Subcutaneous adipose tissue (tissue), 4 donors: ENCODE results near the gene CMTM6. TPM values are rescaled to one million over a fixed set of nuclear protein-coding genes. Genes with fewer than 3 reads are reported as not detected.

Experiments used
- total RNA-seq, 4 donors: library from RNA; depleted of rRNA; stranded (reverse); fragments of >200 nt; gene quantifications; one replicate each; pipeline ENCODE4 v1.1.0, GENCODE V29; 2016
- TF ChIP-seq, protein P1 (sequence below): fragments of 450-650 bp; IDR thresholded peaks from one replicate; pipeline ENCODE4 v1.5.1; 2016; ENCODE audit warnings: low read depth, mild to moderate bottlenecking, control low read depth, antibody characterized with exemption, moderate library complexity

The CMTM6 gene
- total RNA-seq, 4 donors from 2014 or later = 24.1 to 84.7 (median 54.7) TPM

DNA sequence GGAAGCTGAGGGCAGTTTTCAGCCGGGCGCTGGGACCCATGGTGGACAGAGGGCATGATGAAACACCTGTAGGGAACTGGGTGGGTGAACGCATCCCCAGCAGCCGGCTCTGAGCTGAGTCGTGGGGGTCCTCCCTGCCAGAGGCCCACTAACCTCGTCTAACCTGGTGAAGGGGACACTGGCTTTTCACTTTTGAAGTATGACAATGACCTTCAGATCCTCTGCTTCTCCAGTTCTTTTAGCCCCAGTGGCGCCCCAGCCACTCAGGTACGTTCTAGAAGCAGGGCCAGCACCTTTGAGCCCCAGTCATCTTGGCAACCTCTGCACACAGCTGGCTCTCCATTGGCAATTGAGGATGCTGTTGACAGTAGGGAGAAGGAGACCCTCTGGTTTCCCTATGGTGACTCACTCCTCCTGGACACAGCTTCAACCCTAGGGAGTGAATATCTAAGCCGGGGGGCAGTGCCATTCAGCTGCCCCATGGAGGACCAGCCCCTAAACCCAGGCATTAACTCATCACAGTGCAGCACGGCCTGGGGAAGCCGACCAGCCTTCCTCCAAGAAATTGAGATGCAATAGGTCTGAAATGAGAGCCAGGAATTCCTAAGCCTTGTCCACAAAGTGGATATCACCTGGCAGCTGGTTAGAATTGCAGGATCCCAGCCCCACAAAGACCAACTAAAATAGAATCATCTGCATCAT is 46.1 kb downstream of the CMTM6 start:
- TF ChIP-seq, protein P1, sequence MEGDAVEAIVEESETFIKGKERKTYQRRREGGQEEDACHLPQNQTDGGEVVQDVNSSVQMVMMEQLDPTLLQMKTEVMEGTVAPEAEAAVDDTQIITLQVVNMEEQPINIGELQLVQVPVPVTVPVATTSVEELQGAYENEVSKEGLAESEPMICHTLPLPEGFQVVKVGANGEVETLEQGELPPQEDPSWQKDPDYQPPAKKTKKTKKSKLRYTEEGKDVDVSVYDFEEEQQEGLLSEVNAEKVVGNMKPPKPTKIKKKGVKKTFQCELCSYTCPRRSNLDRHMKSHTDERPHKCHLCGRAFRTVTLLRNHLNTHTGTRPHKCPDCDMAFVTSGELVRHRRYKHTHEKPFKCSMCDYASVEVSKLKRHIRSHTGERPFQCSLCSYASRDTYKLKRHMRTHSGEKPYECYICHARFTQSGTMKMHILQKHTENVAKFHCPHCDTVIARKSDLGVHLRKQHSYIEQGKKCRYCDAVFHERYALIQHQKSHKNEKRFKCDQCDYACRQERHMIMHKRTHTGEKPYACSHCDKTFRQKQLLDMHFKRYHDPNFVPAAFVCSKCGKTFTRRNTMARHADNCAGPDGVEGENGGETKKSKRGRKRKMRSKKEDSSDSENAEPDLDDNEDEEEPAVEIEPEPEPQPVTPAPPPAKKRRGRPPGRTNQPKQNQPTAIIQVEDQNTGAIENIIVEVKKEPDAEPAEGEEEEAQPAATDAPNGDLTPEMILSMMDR = no peak

- TF ChIP-seq, protein P1 = no peak
Observed at GRCh38 chr3:32455609-32456428, 46.8 kb downstream of the CMTM6 start.

- TF ChIP-seq, protein P1 = no peak
Observed at GRCh38 chr3:32454731-32455608, 47.7 kb downstream of the CMTM6 start.

DNA sequence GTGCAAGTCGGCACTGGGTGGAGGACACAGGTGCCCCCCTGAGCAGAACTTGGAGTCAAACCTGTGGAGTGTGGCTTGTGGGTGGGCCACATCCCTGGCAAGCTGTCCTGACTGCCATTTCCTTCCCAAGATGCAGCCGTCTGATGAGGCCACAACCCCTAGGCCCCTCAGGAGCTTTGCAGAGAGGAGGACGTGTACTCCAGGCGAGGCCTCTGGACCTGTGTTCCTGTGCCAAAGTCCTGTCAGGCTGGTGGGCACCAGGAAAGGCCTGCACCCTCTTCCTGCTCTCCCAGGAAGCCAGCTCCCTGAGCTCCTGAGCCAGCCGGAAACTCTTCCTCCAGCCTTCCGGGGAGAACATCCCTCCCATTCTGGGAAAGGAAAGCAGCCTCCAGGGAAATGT is 48.5 kb downstream of the CMTM6 start:
- TF ChIP-seq, protein P1 = no peak

GRCh38 chr3:32453346-32453745 is 49.3 kb downstream of the CMTM6 start:
- TF ChIP-seq, protein P1 = no peak

DNA sequence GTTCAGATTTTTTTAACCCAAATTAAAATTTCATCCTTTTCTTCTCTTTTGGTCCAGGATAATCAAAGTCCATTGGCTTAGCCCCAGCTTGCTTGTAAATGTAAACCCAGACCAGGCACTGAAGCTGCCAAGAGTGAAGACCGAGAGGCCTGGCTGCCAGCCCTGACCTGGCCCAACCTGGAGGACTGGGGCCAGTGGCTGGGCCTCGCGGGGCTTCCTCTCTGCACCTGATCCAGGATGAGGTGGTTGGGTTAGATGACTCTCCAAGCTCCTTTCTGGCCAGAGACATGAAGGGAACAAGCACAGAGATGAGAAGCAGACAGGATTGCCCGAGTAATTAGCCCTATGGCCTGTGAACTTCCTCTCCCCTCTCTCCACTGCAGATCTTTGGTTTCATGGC is 50.6 kb downstream of the CMTM6 start:
- TF ChIP-seq, protein P1 = no peak
